GM12878 (cell line): ENCODE data around the gene KCND2. TPM values are rescaled to one million over a fixed set of nuclear protein-coding genes. Genes with fewer than 3 reads are reported as not detected.

ENCODE experiments used
- ATAC-seq: fragments of 200-7000 bp; cut with Tn5 transposase; 3 replicates; pipeline ENCODE4 v1.9.1; 2020; ENCODE audit warnings: mild to moderate bottlenecking, moderate library complexity
- BruUV-seq: library from RNA; stranded (reverse); fragments of 400-500 nt; replicated peaks from 2 replicates; lab custom pipeline; 2021; lab: Mats Ljungman, UMichigan
- CTCF ChIA-PET: fragments of 300-600 bp; sonication (Branson Sonifier 250); formaldehyde crosslinking; extraction: SDS; loops from one replicate; lab custom pipeline; 2021; ENCODE audit warnings: inconsistent platforms; lab: Yijun Ruan, JAX
- POLR2A ChIA-PET: fragments of 350-600 bp; formaldehyde crosslinking; extraction: SDS; loops from one replicate; lab custom pipeline; 2021; ENCODE audit warnings: inconsistent platforms; lab: Charles Lee
- RAD21 ChIA-PET: fragments of 300-600 bp; sonication (Branson Sonifier 250); formaldehyde crosslinking; loops from one replicate; lab custom pipeline; 2023; ENCODE audit warnings: antibody characterized with exemption; ENCODE audit not compliant: unreplicated experiment; lab: Charles Lee
- SMC1A ChIA-PET: fragments of 300-600 bp; sonication (Branson Sonifier 250); formaldehyde crosslinking; loops from one replicate; lab custom pipeline; 2023; ENCODE audit not compliant: unreplicated experiment, uncharacterized antibody; lab: Charles Lee
- DNase-seq: peaks from one replicate; pipeline ENCODE4 v3.0.0-alpha.2; 2011; ENCODE audit warnings: low read depth, low spot score
- FAIRE-seq: peaks from 3 replicates; lab custom pipeline; 2011; peaks lifted over from hg19 to GRCh38; lab: Jason Lieb, UNC
- H2AFZ ChIP-seq: 2 replicates; pipeline ENCODE4 v1.6.0; 2011; ENCODE audit warnings: low read depth, low read length, control low read depth; ENCODE audit not compliant: control insufficient read depth
- H3K27ac ChIP-seq: 2 replicates; pipeline ENCODE4 v1.5.1; 2011; ENCODE audit warnings: control low read depth; ENCODE audit not compliant: control insufficient read depth, insufficient read depth
- H3K27me3 ChIP-seq, 2 experiments: replicated peaks in 1 of 2; 2 replicates each; pipeline versions ENCODE4 v1.6.0 to v1.6.1; 2011; ENCODE audit warnings: low read length in 1 of 2; ENCODE audit not compliant: control insufficient read depth in 2 of 2, insufficient read depth in 2 of 2
- H3K36me3 ChIP-seq, 2 experiments: 2 replicates each; pipeline ENCODE4 v1.5.1; 2011; ENCODE audit warnings: low read length in 1 of 2; ENCODE audit not compliant: control insufficient read depth in 2 of 2, insufficient read depth in 2 of 2
- H3K4me1 ChIP-seq: 2 replicates; pipeline ENCODE4 v1.6.1; 2011; ENCODE audit warnings: mild to moderate bottlenecking, low read length, moderate library complexity, mixed read lengths; ENCODE audit not compliant: control insufficient read depth, insufficient read depth
- H3K4me2 ChIP-seq: 2 replicates; pipeline ENCODE4 v1.6.0; 2011; ENCODE audit warnings: control low read depth; ENCODE audit not compliant: control insufficient read depth, insufficient read depth
- H3K4me3 ChIP-seq: fragments of 200-600 bp; sonication (generic); 2 replicates; pipeline ENCODE4 v1.5.1; 2016
- H3K79me2 ChIP-seq: 2 replicates; pipeline ENCODE4 v1.6.0; 2011; ENCODE audit warnings: low read length; ENCODE audit not compliant: control insufficient read depth, insufficient read depth
- H3K9ac ChIP-seq: 2 replicates; pipeline ENCODE4 v1.8.0; 2011; ENCODE audit warnings: low read length, control low read depth, mixed read lengths; ENCODE audit not compliant: control insufficient read depth, insufficient read depth
- H3K9me3 ChIP-seq: replicated peaks from 3 replicates; pipeline ENCODE4 v1.5.1; 2011; ENCODE audit warnings: mild to moderate bottlenecking, low read length; ENCODE audit not compliant: control insufficient read depth, insufficient read depth
- H4K20me1 ChIP-seq: 2 replicates; pipeline ENCODE4 v1.6.0; 2011; ENCODE audit not compliant: control insufficient read depth, insufficient read depth
- BMI1 ChIP-seq: fragments of 450-650 bp; IDR thresholded peaks from 2 replicates; pipeline ENCODE4 v1.6.1; 2016; ENCODE audit warnings: mild to moderate bottlenecking, moderate library complexity, borderline replicate concordance
- CEBPB ChIP-seq, 2 experiments: fragments of 150-350 bp in 1 of 2; IDR thresholded peaks; 2 replicates each; pipeline ENCODE4 v1.6.1; 2012 to 2014; ENCODE audit warnings: low read depth in 2 of 2, low read length in 2 of 2, borderline replicate concordance in 1 of 2, inconsistent platforms in 1 of 2
- CEBPZ ChIP-seq: fragments of 150-350 bp; IDR thresholded peaks from 2 replicates; pipeline ENCODE4 v1.6.1; 2016; ENCODE audit warnings: low read depth, low read length
- CHD4 ChIP-seq: fragments of 200-600 bp; sonication (generic); IDR thresholded peaks from 2 replicates; pipeline ENCODE4 v1.6.1; 2016; ENCODE audit warnings: mild to moderate bottlenecking
- CREM ChIP-seq: IDR thresholded peaks from 2 replicates; pipeline ENCODE4 v1.6.1; 2014; ENCODE audit warnings: antibody characterized with exemption, low read depth
- EGR1 ChIP-seq, 2 experiments: IDR thresholded peaks; 1 replicate in 1 of 2; 2 replicates in 1 of 2; pipeline ENCODE4 v1.6.1; 2011 to 2012; ENCODE audit warnings: low read depth in 2 of 2, low read length in 2 of 2, borderline replicate concordance in 1 of 2, mild to moderate bottlenecking in 1 of 2, moderate library complexity in 1 of 2
- EP300 ChIP-seq, 2 experiments: fragments of 150-350 bp in 1 of 2; IDR thresholded peaks; 2 replicates each; pipeline ENCODE4 v1.6.1; 2011 to 2012; ENCODE audit warnings: low read depth in 2 of 2, low read length in 2 of 2, borderline replicate concordance in 1 of 2, improper control_type of control experiment in 1 of 2, inconsistent platforms in 1 of 2; ENCODE audit not compliant: control insufficient read depth in 1 of 2
- MEF2B ChIP-seq: fragments of 450-650 bp; IDR thresholded peaks from 2 replicates; pipeline ENCODE4 v1.6.1; 2018; ENCODE audit warnings: mild to moderate bottlenecking, moderate library complexity; ENCODE audit not compliant: partially characterized antibody, poor library complexity, severe bottlenecking
- NBN ChIP-seq: fragments of 450-650 bp; IDR thresholded peaks from 2 replicates; pipeline ENCODE4 v1.6.1; 2016
- NR2C2 ChIP-seq: IDR thresholded peaks from 2 replicates; pipeline ENCODE4 v1.6.1; 2011; ENCODE audit warnings: borderline replicate concordance, low read depth; ENCODE audit not compliant: control insufficient read depth, insufficient read length
- NRF1 ChIP-seq: conservative IDR thresholded peaks from 2 replicates; pipeline ENCODE4 v1.6.1; 2011; ENCODE audit warnings: mild to moderate bottlenecking, low read depth, low read length, improper control_type of control experiment
- PKNOX1 ChIP-seq: fragments of 450-650 bp; IDR thresholded peaks from 2 replicates; pipeline ENCODE4 v1.6.1; 2016; ENCODE audit warnings: mild to moderate bottlenecking
- POLR2AphosphoS5 ChIP-seq: IDR thresholded peaks from 2 replicates; pipeline ENCODE4 v1.6.1; 2011; ENCODE audit warnings: mild to moderate bottlenecking, low read length, inconsistent platforms
- RFX5 ChIP-seq: IDR thresholded peaks from 2 replicates; pipeline ENCODE4 v1.6.1; 2011; ENCODE audit warnings: low read depth, low read length, improper control_type of control experiment
- SIX5 ChIP-seq: IDR thresholded peaks from 2 replicates; pipeline ENCODE4 v1.6.1; 2011; ENCODE audit warnings: mild to moderate bottlenecking, low read depth, low read length, moderate library complexity; ENCODE audit not compliant: severe bottlenecking
- SMAD5 ChIP-seq: IDR thresholded peaks from 2 replicates; pipeline ENCODE4 v1.6.1; 2016; ENCODE audit warnings: antibody characterized with exemption, low read depth
- ZSCAN29 ChIP-seq: fragments of 450-650 bp; IDR thresholded peaks from 2 replicates; pipeline ENCODE4 v1.6.1; 2017; ENCODE audit warnings: mild to moderate bottlenecking, moderate library complexity
- WGBS: methylation state at CpG from one replicate; pipeline ENCODE4 v1.1.6; 2016; ENCODE audit warnings: low lambda C conversion rate; ENCODE audit not compliant: insufficient replicate concordance, insufficient coverage; ENCODE audit errors: missing lambda C conversion rate; 5-methylcytosine and 5-hydroxymethylcytosine counted together
- in situ Hi-C: fragments of 300-500 bp; cut with MboI; formaldehyde crosslinking; loops from 9 replicates; pipeline ENCODE4 v1.14.3; 2018; ENCODE audit warnings: mixed read lengths
- intact Hi-C: fragments of 100-400 bp; cut with micrococcal nuclease; formaldehyde crosslinking; loops from one replicate; pipeline ENCODE4 v1.14.2; 2022; ENCODE audit not compliant: unreplicated experiment
- polyA plus RNA-seq, 11 experiments: library from polyadenylated mRNA; depleted of rRNA in 4 of 11; unstranded in 6 of 11; stranded (reverse) in 5 of 11; fragments of >200 nt; fragmentation: Nextera tagmentation in 4 of 11; fragmentation: Illumina TruSeq in 1 of 11; extraction: Ambion mirVana in 4 of 11; extraction: Trizol in 1 of 11; gene quantifications; 1 replicate in 1 of 11; 2 replicates in 10 of 11; pipeline versions ENCODE4 v1.2.1 to v1.2.3, GENCODE V29; 2011 to 2016; ENCODE audit warnings: inconsistent platforms in 2 of 11, missing spikeins in 2 of 11, low read depth in 1 of 11
- total RNA-seq, 4 experiments: library from RNA; depleted of rRNA in 3 of 4; stranded (reverse); fragments of >200 nt in 3 of 4; fragmentation: Illumina TruSeq in 1 of 4; extraction: Trizol in 1 of 4; gene quantifications; 2 replicates each; pipeline versions ENCODE4 v1.2.1 to v1.2.3, GENCODE V29; 2013 to 2021

Gene KCND2
- total and polyA plus RNA-seq, 10 of the 15 experiments (the other 5 are each of a cell fraction or from before 2014, with no cell fraction given): 3.6 to 22.3 (median 6.3) TPM

- ChIA-PET RAD21 (no interaction called here), POLR2A (interaction anchor here (0.7 kb wide), 1 partner anchor 14 kb away, joined by 4 read pairs; no protein-coding TSS in a partner anchor), CTCF (no interaction called here), SMC1A (no interaction called here)
- H3K9me3 ChIP-seq: no peaks in the 10 kb centered on the region
- WGBS: 0% methylated on average over 2 of the region's 2 CpGs
- H3K4me2 ChIP-seq: no peak overlapping the region
- H3K36me3 ChIP-seq: no peaks in the 10 kb centered on the region
- H3K79me2 ChIP-seq: no peaks in the 10 kb centered on the region
- no peak overlapping the region for H3K9ac ChIP-seq
- in situ Hi-C loops (no loop called here), intact Hi-C loops (loop anchor here (10.0 kb wide), 1 partner anchor 136 kb away; no protein-coding TSS in a partner anchor)
- no peaks in the 10 kb centered on the region for H3K27me3 ChIP-seq
- no TSS peak for BruUV-seq
- FAIRE-seq (no peak), DNase-seq (no peak), ATAC-seq (no peak)
- H4K20me1 ChIP-seq: no peaks in the 10 kb centered on the region
- H3K4me3 ChIP-seq: no peak overlapping the region
- no peak overlapping the region for H2AFZ ChIP-seq
- no peaks in the 10 kb centered on the region for H3K4me1 ChIP-seq
- H3K27ac ChIP-seq: no peak overlapping the region
- TF ChIP-seq EGR1 (IDR thresholded peaks at IDR 0.05; ENCODE audit: borderline replicate concordance in 1 of 2, low read depth in 2 of 2, low read length in 2 of 2): no peak
- no peak for TF ChIP-seq NRF1
- TF ChIP-seq NR2C2: no peak
- TF ChIP-seq BMI1: no peak
- TF ChIP-seq SIX5: no peak
- no peak for TF ChIP-seq PKNOX1
- TF ChIP-seq POLR2AphosphoS5: no peak
- no peak for TF ChIP-seq CHD4
- TF ChIP-seq CREM: no peak
- TF ChIP-seq CEBPB (IDR thresholded peaks at IDR 0.05; ENCODE audit: borderline replicate concordance in 1 of 2, low read depth in 2 of 2, low read length in 2 of 2): no peak
- no peak for TF ChIP-seq ZSCAN29
- TF ChIP-seq SMAD5: no peak
- TF ChIP-seq EP300 (IDR thresholded peaks at IDR 0.05; ENCODE audit: borderline replicate concordance in 1 of 2, control insufficient read depth in 1 of 2, low read depth in 2 of 2, low read length in 2 of 2): no peak
- no peak for TF ChIP-seq RFX5
- TF ChIP-seq CEBPZ: no peak
- no peak for TF ChIP-seq MEF2B
- TF ChIP-seq NBN: no peak
These were observed 315.9 kb downstream of the KCND2 start for GRCh38 chr7:120588862-120589261.
